Activated CD8-positive, alpha-beta memory T cell treated with anti-CD3 and anti-CD28 coated beads, Interleukin-2, amount 50 U/mL, for 24 hours (primary cell): Measurements from ENCODE around the gene MADD.

ENCODE experiments used
- DNase-seq: peaks from one replicate; pipeline ENCODE4 v3.0.0-alpha.2; 2020; ENCODE audit errors: extremely low read depth

MADD gene

GRCh38 chr11:47269829-47270305, at the start of gene MADD:
Gene MADD, plus strand, starts transcription at chr11:47270133.
- DNase-seq, result peak; percentile 68

- no peak for DNase-seq
These were observed 49.5 kb upstream of the MADD start for GRCh38 chr11:47220401-47220821.

- DNase-seq, result no peak
These were observed 47.2 kb upstream of the MADD start for GRCh38 chr11:47222696-47223095.

GRCh38 chr11:47225552-47226400, 44.2 kb upstream of the MADD start:
- DNase-seq, result no peak

GRCh38 chr11:47229161-47229560, 40.8 kb upstream of the MADD start:
- no peak for DNase-seq

GRCh38 chr11:47233051-47233450, 36.9 kb upstream of the MADD start:
- DNase-seq, result no peak

GRCh38 chr11:47233989-47234668, 35.8 kb upstream of the MADD start:
- no peak for DNase-seq

- no peak for DNase-seq
These were observed 35.2 kb upstream of the MADD start for GRCh38 chr11:47234669-47235100.

- DNase-seq, result no peak
These were observed 34.8 kb upstream of the MADD start for GRCh38 chr11:47235163-47235562.

- DNase-seq, result no peak
These were observed 33.5 kb upstream of the MADD start for GRCh38 chr11:47236482-47236881.

- DNase-seq, result no peak
These were observed 30.1 kb upstream of the MADD start for GRCh38 chr11:47239852-47240251.

- no peak for DNase-seq
These were observed 28.1 kb upstream of the MADD start for GRCh38 chr11:47241841-47242301.

- no peak for DNase-seq
These were observed 27.2 kb upstream of the MADD start for GRCh38 chr11:47242596-47243192.

- DNase-seq, result no peak
These were observed 26.5 kb upstream of the MADD start for GRCh38 chr11:47243454-47243853.

- no peak for DNase-seq
These were observed 25.2 kb upstream of the MADD start for GRCh38 chr11:47244448-47245350.

GRCh38 chr11:47245611-47246357, 24.1 kb upstream of the MADD start:
- no peak for DNase-seq

- no peak for DNase-seq
These were observed 22.4 kb upstream of the MADD start for GRCh38 chr11:47247502-47247901.

GRCh38 chr11:47248304-47248663, 21.6 kb upstream of the MADD start:
- DNase-seq, result no peak

GRCh38 chr11:47248664-47249377, 21.1 kb upstream of the MADD start, which contains the start of gene ACP2:
Gene ACP2, minus strand, starts transcription at chr11:47248814. Its CDS starts 25 bp downstream, at chr11:47248789.
- peak; percentile 68 for DNase-seq

GRCh38 chr11:47249378-47249715, 20.6 kb upstream of the MADD start:
- no peak for DNase-seq
